ENCODE results near the gene TASOR2. TPM values are rescaled to one million over a fixed set of nuclear protein-coding genes. Genes with fewer than 3 reads are reported as not detected.
A peak's percentile ranks its signal among the peaks of the same experiment; 100 is the strongest.

The TASOR2 gene
- total and polyA plus RNA-seq, 9 of the 15 experiments (the other 6 are each of a cell fraction or from before 2014, with no cell fraction given), result 12.7 to 75.3 (median 52.3) TPM

GRCh38 chr10:5666008-5666840, 18.4 kb upstream of the TASOR2 start, which contains the start of gene ASB13 (continued):
- no peak for TF ChIP-seq FUS (optimal IDR thresholded peaks at IDR 0.05; ENCODE audit: low read depth, low read length)
- no peak for TF ChIP-seq NR2C1 (IDR thresholded peaks at IDR 0.05)
- TF ChIP-seq NR2C1 (tag; IDR thresholded peaks at IDR 0.05), result no peak
- TF ChIP-seq PPARD (CRISPR knock-in tag; IDR thresholded peaks at IDR 0.05), result no peak
- no peak for TF ChIP-seq BRD4 (IDR thresholded peaks at IDR 0.05)
- TF ChIP-seq SAFB2 (IDR thresholded peaks at IDR 0.05; ENCODE audit: borderline replicate concordance, low read depth, low read length, severe bottlenecking), result no peak
- TF ChIP-seq MLLT1 (IDR thresholded peaks at IDR 0.05), result no peak
- TF ChIP-seq ELK3 (CRISPR knock-in tag; IDR thresholded peaks at IDR 0.05), result no peak
- TF ChIP-seq TRIM28 (IDR thresholded peaks at IDR 0.05), result no peak
- TF ChIP-seq NRF1 (conservative IDR thresholded peaks at IDR 0.05 in 1 of 2, IDR thresholded peaks at IDR 0.05 in 1 of 2), result peak in 1 of 2 experiments; percentile 17; a peak in 2 of 4 replicates
- TF ChIP-seq BMI1 (IDR thresholded peaks at IDR 0.05; ENCODE audit: low read length), result no peak
- TF ChIP-seq HDAC2 (IDR thresholded peaks at IDR 0.05), result no peak; the same call in 1 of the 2 replicates
- no peak for TF ChIP-seq THRB (CRISPR knock-in tag; conservative IDR thresholded peaks at IDR 0.05)
- no peak for TF ChIP-seq ZNF512 (tag; IDR thresholded peaks at IDR 0.05)
- TF ChIP-seq MNT (conservative IDR thresholded peaks at IDR 0.05), result 0 out of 4 replicates have a peak, but pooled peaks of 1 of the 2 experiments have one; percentile 9
- TF ChIP-seq YBX1 (IDR thresholded peaks at IDR 0.05), result no peak
- TF ChIP-seq TAF7 (tag; IDR thresholded peaks at IDR 0.05), result no peak
- peak; percentile 61 for TF ChIP-seq SMAD4 (CRISPR knock-in tag; conservative IDR thresholded peaks at IDR 0.05)
- no peak for TF ChIP-seq ZNF507 (tag; conservative IDR thresholded peaks at IDR 0.05)
- TF ChIP-seq ZNF140 (CRISPR knock-in tag; IDR thresholded peaks at IDR 0.05), result no peak
- TF ChIP-seq GATA2 (CRISPR knock-in tag; IDR thresholded peaks at IDR 0.05), result no peak
- peak; percentile 56; the same call in 1 of the 2 replicates for TF ChIP-seq SIN3B (IDR thresholded peaks at IDR 0.05; ENCODE audit: low read depth)
- no peak for TF ChIP-seq TCFL5 (CRISPR knock-in tag; conservative IDR thresholded peaks at IDR 0.05)

Measured in K562 (cell line).